Coronary artery (tissue), 2 donors: Measurements from ENCODE around the gene IGHMBP2.

ENCODE experiments used
- DNase-seq: peaks from one replicate; pipeline ENCODE4 v3.0.0-alpha.2; 2017; ENCODE audit warnings: low spot score
- H3K27ac ChIP-seq, 2 donors: fragments of 200-600 bp; sonication (generic); one replicate each; pipeline ENCODE4 v1.5.1; 2016 to 2019
- H3K4me3 ChIP-seq: fragments of 200-600 bp; sonication (generic); 2 replicates; pipeline ENCODE4 v1.5.1; 2016; ENCODE audit warnings: mild to moderate bottlenecking, moderate library complexity
- CTCF ChIP-seq: fragments of 200-600 bp; sonication (generic); IDR thresholded peaks from one replicate; pipeline ENCODE4 v1.5.1; 2019; ENCODE audit warnings: antibody characterized with exemption

Gene IGHMBP2

GRCh38 chr11:68931911-68932310 is 28.2 kb downstream of the IGHMBP2 start:
- no peak for DNase-seq

DNA sequence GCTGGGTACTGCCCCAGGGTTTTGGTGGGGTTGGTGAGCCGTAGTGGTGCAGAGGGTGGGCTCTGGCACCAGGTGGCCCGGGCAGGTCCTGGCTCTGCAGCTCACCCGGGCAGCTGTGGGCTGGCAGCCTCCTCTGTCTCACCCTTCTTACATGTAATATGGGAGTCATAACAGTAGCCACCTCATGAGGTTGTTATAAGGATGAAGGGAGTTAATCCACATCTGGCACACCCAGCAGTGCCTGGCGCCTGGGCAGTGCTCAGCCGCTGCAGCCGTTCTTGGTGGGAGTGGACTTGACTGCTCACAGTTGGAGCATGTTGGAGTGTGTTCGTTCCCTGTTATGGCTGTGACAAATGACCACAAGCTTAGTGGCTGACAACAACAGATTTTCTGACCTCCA is 28.7 kb downstream of the IGHMBP2 start:
- Histone ChIP-seq H3K27ac (no peak overlapping the region), H3K4me3 (no peak overlapping the region)
- DNase-seq = no peak
- TF ChIP-seq CTCF = no peak

More at GRCh38 chr11:68931911-68932310, 28.2 kb downstream of the IGHMBP2 start:
- Histone ChIP-seq H3K4me3 (no peak overlapping the region), H3K27ac (no peak overlapping the region)
- TF ChIP-seq CTCF = no peak

DNA sequence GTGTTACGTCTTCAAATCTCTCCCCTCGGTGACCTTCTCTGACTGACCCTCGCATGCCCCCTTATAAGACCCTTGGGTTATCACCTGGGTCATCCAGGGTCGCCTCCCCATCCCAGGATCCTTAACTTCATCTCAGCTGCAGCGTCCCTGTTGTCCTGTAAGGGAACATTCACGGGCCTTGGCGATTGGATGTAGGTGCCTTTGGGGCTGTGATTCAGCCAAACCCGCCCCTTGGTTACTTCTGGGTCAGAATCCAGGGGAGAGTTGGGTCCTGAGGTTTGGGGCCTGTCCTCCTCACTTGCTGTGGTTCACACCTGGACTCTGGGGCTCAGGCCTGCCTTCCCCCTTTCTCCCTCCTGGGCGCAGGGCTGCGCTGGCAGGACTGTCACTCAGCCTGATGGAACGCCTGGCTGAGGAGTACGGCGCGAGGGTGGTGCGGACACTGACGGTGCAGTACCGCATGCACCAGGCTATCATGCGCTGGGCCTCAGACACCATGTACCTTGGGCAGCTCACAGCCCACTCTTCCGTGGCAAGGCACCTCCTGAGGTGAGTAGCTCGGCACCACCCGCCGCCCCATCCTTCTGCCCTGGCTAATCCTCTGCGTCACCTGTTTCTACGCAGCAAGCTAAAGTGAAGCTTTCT is 29.4 kb downstream of the IGHMBP2 start:
- TF ChIP-seq CTCF = no peak
- Histone ChIP-seq H3K4me3 (no peak overlapping the region), H3K27ac (no peak overlapping the region)
- no peak for DNase-seq

DNA sequence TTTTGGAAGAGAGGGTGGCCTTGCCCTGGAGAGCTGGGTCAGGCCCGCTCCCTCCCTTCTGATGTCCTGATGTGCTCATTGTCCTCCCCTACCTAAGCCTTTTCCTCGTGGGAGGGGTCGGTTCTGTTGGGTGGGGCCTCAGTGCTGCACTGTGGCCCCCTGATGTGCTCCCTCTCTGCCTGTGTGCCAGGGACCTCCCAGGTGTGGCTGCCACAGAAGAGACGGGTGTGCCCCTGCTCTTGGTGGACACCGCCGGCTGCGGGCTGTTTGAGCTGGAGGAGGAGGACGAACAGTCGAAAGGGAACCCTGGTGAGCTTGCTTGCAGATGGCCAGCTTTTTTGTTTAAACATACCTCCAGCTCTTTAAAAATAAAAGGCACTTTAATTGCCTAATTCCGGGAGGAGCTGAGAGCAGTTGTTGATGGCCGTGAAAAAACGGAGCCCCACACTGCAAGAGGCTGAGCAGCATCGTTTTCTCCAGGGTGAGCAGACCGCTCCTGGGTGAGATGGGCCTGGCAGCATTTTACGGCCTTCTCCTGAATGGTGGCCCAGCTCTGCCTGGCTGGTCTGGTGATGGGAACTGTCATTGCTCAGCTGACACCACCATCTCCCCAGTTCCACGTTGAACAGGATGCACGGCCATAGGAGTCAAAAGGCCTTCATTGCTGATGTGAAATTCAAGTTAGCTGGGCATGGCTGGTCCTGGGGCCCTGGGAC is 30.1 kb downstream of the IGHMBP2 start:
- no peak for TF ChIP-seq CTCF
- no peak overlapping the region for H3K4me3 ChIP-seq
- no peak for DNase-seq
- H3K27ac ChIP-seq = no peak overlapping the region

- no peak for DNase-seq
- Histone ChIP-seq H3K27ac (no peak overlapping the region), H3K4me3 (no peak overlapping the region)
- TF ChIP-seq CTCF = no peak
These were observed 30.6 kb downstream of the IGHMBP2 start for GRCh38 chr11:68934321-68934645.

DNA sequence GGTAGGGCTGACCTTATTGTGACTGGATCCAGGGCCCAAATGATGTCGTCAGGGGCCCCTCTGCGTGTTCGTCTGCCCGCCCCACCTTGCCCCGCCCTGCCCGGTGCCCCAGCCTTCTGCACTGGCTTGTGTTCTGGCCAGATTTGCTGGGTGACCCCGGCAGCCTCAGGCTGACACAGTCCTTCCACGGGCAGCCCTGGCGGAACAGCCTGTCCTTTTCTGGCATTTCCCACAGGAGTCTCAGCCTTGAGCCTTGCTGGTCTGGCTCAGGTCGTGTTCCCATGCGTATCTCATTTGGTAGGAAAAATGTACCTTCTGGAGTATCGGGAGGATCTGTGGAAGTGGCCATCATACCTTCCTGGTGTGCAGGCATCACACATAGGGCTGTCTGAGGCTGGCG is 31.0 kb downstream of the IGHMBP2 start:
- no peak overlapping the region for H3K27ac ChIP-seq
- no peak for DNase-seq

More for the DNA sequence above, 31.0 kb downstream of the IGHMBP2 start:
- no peak for TF ChIP-seq CTCF
- H3K4me3 ChIP-seq = no peak overlapping the region
